ENCODE results near the gene PDGFD.

Gene PDGFD

DNA sequence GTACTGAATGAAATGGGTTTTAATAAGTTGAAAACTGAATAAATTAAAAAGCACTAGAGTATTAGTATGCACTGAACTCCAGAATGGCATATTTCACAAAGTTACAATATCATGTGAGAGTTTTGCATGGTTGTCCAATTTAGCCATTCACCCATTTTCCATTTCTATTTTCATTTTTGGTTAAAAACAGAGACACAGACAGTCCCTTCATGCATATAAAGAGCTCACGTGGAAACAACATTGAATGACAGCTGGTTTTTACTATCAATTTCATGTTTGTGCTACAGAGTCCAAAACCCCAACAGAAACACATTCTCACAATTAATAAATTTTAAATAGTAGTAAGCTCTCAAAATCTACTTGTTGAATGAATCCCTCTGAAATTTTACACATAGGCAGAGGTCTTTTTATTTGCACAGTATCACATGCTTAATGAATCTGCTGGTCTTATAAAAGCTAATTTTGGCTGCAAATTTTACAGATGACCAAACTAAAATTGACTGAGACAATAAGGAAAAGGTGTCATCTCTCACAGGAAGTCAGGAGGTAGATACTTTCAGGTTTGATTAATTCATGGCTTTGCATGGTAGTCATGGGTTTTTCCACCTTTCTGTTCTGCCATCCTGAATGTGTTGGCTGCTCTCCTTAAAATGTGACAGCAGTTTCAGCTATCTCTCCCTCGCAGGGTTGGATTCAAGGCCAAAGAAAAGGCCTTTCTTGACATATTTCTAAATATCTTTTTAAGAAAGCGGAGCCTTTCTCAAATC lies 148.1 kb downstream of the PDGFD start:
- H3K36me3 ChIP-seq (ENCODE audit: control insufficient read depth, low read depth, low read length) = no peaks in the 10 kb centered on the region
- no peaks in the 10 kb centered on the region for H3K27me3 ChIP-seq (ENCODE audit: control insufficient read depth, insufficient read depth, low read length)
- no peak overlapping the region for H3K9ac ChIP-seq (ENCODE audit: low read length)
- H3K4me3 ChIP-seq (ENCODE audit: low read length) = no peak overlapping the region
- H3K27ac ChIP-seq (ENCODE audit: low read length) = no peak overlapping the region
- no peaks in the 10 kb centered on the region for H3K4me1 ChIP-seq (ENCODE audit: control insufficient read depth, low read depth, low read length)
- no peaks in the 10 kb centered on the region for H3K9me3 ChIP-seq (ENCODE audit: control insufficient read depth, low read depth, low read length)

DNA sequence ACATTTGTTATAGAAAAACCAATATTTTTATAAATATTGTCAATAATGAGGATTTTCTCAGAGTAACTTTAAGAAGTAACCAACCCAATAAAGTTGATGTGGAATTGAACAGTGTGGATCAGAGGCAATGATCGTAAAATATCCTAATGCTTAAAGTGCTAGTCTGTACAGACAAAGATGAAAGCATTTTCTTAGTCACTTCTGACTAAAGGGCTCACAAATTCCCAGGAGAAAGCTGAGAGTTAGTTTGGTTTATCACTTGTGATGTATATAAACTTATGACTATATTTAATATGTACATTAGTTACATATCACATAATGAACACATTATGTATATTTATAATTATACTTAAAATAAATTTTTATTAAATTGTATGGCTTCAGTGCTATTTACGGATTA lies 152.9 kb downstream of the PDGFD start:
- H3K27me3 ChIP-seq (ENCODE audit: control insufficient read depth, insufficient read depth, low read length) = no peaks in the 10 kb centered on the region
- no peak overlapping the region for H3K27ac ChIP-seq (ENCODE audit: low read length)
- H3K4me3 ChIP-seq (ENCODE audit: low read length) = no peak overlapping the region
- no peak overlapping the region for H3K9ac ChIP-seq (ENCODE audit: low read length)
- H3K9me3 ChIP-seq (ENCODE audit: control insufficient read depth, low read depth, low read length) = no peaks in the 10 kb centered on the region
- H3K36me3 ChIP-seq (ENCODE audit: control insufficient read depth, low read depth, low read length) = no peaks in the 10 kb centered on the region
- no peaks in the 10 kb centered on the region for H3K4me1 ChIP-seq (ENCODE audit: control insufficient read depth, low read depth, low read length)

DNA sequence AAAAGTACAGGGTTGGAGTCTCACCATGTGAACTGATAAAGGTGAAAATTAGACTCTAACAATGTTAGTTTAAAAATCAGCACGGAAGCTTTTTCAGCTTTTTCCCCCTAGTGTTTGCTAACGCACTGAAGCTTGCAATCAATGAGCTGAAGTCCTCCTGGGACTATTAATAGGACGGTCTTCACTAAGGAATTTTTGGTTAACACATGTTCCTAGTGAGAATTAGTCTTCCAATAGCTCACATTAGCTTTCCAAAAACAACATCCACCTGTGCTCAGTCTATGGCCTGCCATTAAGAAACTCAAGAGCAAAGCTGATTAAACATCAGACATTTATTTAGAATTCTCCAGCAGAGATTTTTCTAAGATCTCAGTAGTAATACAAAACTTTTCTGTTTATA lies 154.2 kb downstream of the PDGFD start:
- Histone ChIP-seq H3K4me1 (ENCODE audit: control insufficient read depth, low read depth, low read length) (no peaks in the 10 kb centered on the region), H3K27me3 (ENCODE audit: control insufficient read depth, insufficient read depth, low read length) (no peaks in the 10 kb centered on the region), H3K9ac (ENCODE audit: low read length) (no peak overlapping the region), H3K36me3 (ENCODE audit: control insufficient read depth, low read depth, low read length) (no peaks in the 10 kb centered on the region), H3K27ac (ENCODE audit: low read length) (no peak overlapping the region), H3K9me3 (ENCODE audit: control insufficient read depth, low read depth, low read length) (no peaks in the 10 kb centered on the region), H3K4me3 (ENCODE audit: low read length) (no peak overlapping the region)

DNA sequence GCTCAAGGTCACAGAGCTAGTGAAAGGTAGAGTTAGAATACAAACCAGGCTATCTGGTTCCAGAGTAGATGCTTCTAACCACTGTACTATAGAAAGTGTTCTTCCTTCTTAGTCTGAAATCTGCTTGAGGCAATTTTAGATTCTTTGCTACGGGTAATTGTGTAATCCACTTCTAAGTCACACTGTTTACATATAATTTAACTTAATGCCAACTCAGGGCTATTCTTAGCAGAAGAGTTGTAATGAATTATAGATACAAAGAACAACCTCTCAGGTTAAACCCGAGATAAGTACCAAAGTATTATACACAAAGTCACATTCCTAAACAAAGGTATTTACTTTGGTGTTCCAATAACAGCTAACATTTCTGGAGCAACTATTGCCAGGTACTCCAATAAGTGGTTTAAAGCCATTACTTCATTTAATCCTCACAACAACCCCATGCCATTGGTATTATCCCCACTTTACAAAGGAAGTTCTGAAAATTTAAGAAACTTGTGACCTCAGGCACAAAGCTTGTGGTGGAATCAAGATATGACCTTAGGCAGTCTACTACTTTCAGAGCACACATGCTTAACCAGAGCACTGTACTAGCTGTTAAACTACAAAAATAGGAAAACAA lies 158.6 kb downstream of the PDGFD start:
- H3K36me3 ChIP-seq (ENCODE audit: control insufficient read depth, low read depth, low read length) = no peaks in the 10 kb centered on the region
- H3K27me3 ChIP-seq (ENCODE audit: control insufficient read depth, insufficient read depth, low read length) = no peaks in the 10 kb centered on the region
- no peak overlapping the region for H3K9ac ChIP-seq (ENCODE audit: low read length)
- H3K4me1 ChIP-seq (ENCODE audit: control insufficient read depth, low read depth, low read length) = no peaks in the 10 kb centered on the region
- no peak overlapping the region for H3K27ac ChIP-seq (ENCODE audit: low read length)
- no peaks in the 10 kb centered on the region for H3K9me3 ChIP-seq (ENCODE audit: control insufficient read depth, low read depth, low read length)
- H3K4me3 ChIP-seq (ENCODE audit: low read length) = no peak overlapping the region

DNA sequence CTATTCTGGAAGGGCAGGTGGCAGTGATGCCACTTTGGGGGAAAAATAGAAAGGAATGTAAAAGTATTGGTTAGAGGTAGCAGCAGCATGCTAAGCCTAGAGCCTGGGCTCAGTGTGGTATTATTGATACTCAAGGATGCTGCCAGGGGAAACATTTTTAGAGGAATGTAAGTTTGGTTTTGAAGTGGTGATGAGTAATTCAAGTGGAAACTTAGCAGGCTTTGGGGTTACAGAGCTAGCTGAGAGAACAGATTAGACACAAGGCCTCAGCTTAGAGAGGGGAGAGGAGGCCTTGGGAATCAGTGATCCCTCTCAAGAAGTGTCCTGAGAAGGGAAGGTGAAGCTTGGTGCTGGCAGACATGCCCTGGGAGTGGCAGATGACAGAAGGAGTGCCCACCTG lies 160.5 kb downstream of the PDGFD start:
- Histone ChIP-seq H3K4me3 (ENCODE audit: low read length) (no peak overlapping the region), H3K9ac (ENCODE audit: low read length) (no peak overlapping the region), H3K27ac (ENCODE audit: low read length) (no peak overlapping the region), H3K27me3 (ENCODE audit: control insufficient read depth, insufficient read depth, low read length) (no peaks in the 10 kb centered on the region), H3K9me3 (ENCODE audit: control insufficient read depth, low read depth, low read length) (no peaks in the 10 kb centered on the region), H3K36me3 (ENCODE audit: control insufficient read depth, low read depth, low read length) (no peaks in the 10 kb centered on the region), H3K4me1 (ENCODE audit: control insufficient read depth, low read depth, low read length) (no peaks in the 10 kb centered on the region)

DNA sequence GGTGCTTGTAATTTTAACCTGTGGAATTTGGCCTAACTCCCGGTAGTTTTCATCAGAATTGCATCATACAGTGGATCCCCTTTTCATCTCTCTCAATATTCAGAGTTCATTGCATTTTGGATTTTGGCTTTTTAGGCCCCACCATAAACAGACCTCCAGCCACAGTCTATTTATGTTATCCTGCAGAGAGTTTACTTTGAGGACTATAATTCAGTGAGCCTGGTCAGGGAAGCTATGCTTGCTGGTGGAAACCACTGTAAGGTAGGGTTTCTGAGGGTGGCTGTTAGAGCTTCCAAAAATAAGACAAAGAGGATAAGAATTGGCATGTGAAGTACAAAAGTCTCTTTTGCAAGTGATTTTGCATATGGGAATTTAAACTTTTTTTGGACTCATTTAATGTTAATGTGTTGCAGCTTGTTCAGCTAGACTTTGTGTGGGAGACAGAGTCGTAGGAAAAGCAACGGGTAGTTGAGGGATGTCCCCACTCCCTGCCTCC lies 162.3 kb downstream of the PDGFD start:
- H3K27ac ChIP-seq (ENCODE audit: low read length) = no peak overlapping the region
- no peaks in the 10 kb centered on the region for H3K27me3 ChIP-seq (ENCODE audit: control insufficient read depth, insufficient read depth, low read length)
- H3K4me3 ChIP-seq (ENCODE audit: low read length) = no peak overlapping the region
- H3K9me3 ChIP-seq (ENCODE audit: control insufficient read depth, low read depth, low read length) = no peaks in the 10 kb centered on the region
- no peaks in the 10 kb centered on the region for H3K4me1 ChIP-seq (ENCODE audit: control insufficient read depth, low read depth, low read length)
- no peak overlapping the region for H3K9ac ChIP-seq (ENCODE audit: low read length)
- H3K36me3 ChIP-seq (ENCODE audit: control insufficient read depth, low read depth, low read length) = no peaks in the 10 kb centered on the region

DNA sequence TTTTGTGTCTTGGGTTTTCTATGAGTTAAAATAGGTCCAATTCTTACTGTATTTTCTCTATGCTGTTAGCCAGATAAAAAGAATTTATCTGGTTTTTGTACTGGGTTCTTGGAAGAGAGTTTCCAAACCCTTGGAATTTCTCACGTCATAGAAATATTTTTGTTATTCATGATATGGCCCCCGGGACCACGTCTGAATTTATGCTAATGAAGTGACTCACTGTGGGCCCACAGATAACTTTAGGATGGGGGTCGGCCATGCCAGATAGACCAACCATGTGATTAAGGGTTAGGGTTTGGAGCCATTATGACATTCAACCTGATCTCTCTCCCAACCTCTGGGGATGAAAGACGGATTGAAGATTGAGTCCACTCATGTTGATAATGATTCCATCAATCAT lies 163.1 kb downstream of the PDGFD start:
- no peak overlapping the region for H3K9ac ChIP-seq (ENCODE audit: low read length)
- no peaks in the 10 kb centered on the region for H3K9me3 ChIP-seq (ENCODE audit: control insufficient read depth, low read depth, low read length)
- no peaks in the 10 kb centered on the region for H3K36me3 ChIP-seq (ENCODE audit: control insufficient read depth, low read depth, low read length)
- H3K4me1 ChIP-seq (ENCODE audit: control insufficient read depth, low read depth, low read length) = no peaks in the 10 kb centered on the region
- no peak overlapping the region for H3K4me3 ChIP-seq (ENCODE audit: low read length)
- H3K27ac ChIP-seq (ENCODE audit: low read length) = no peak overlapping the region
- H3K27me3 ChIP-seq (ENCODE audit: control insufficient read depth, insufficient read depth, low read length) = no peaks in the 10 kb centered on the region

DNA sequence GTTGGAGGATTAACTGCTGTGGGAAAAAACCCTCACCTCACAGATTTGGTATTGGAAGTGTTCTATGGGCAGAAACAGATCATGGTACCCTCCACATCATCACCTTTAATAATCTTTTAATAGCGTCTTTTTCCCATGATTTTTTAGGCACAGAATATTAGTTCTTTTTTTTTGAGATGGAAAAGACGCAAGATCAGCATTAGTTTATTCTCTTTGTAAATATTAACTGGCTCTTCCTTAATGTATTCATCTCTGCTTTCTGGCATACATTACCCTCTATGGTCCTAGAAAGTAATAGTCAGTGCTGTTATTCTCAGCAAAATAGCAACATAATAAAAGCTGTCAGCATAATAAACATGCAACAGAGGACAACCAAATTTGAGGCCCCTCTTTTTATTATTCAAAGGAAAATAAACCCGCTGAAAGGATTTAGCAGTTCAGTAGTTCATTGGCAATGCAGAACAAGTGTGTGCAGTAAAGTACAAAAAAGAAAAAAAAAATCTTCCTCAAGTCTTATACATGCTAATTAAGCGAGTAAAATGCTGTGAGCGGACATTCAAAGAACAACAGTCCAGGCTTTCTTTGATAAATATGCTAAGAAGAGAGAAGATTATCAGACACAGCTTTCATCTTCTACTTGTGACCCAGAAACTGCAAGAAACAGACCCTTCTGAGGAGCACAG lies 165.0 kb downstream of the PDGFD start:
- Histone ChIP-seq H3K36me3 (ENCODE audit: control insufficient read depth, low read depth, low read length) (no peaks in the 10 kb centered on the region), H3K4me3 (ENCODE audit: low read length) (no peak overlapping the region), H3K9me3 (ENCODE audit: control insufficient read depth, low read depth, low read length) (no peaks in the 10 kb centered on the region), H3K27ac (ENCODE audit: low read length) (no peak overlapping the region), H3K9ac (ENCODE audit: low read length) (no peak overlapping the region), H3K27me3 (ENCODE audit: control insufficient read depth, insufficient read depth, low read length) (no peaks in the 10 kb centered on the region), H3K4me1 (ENCODE audit: control insufficient read depth, low read depth, low read length) (no peaks in the 10 kb centered on the region)

DNA sequence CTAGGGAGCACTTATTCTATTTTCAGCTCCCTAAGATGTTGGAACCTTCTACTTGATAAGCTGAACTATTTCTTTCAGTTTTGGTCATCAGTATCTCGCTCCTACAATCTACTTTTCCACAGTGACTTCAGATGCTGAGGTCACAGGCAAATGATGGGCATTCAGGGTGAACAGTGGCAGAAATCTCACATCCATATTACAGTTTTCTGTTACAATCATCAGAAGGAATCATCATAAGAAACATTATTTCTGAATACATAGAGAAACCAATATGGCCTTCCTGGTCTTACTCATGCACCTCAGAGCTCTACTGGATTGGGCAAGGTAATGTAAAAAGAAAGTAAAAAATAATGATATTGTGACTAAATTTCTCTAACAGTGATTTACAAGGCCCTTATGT lies 166.9 kb downstream of the PDGFD start:
- no peak overlapping the region for H3K4me3 ChIP-seq (ENCODE audit: low read length)
- H3K36me3 ChIP-seq (ENCODE audit: control insufficient read depth, low read depth, low read length) = no peaks in the 10 kb centered on the region
- no peak overlapping the region for H3K9ac ChIP-seq (ENCODE audit: low read length)
- H3K27me3 ChIP-seq (ENCODE audit: control insufficient read depth, insufficient read depth, low read length) = no peaks in the 10 kb centered on the region
- no peaks in the 10 kb centered on the region for H3K4me1 ChIP-seq (ENCODE audit: control insufficient read depth, low read depth, low read length)
- H3K27ac ChIP-seq (ENCODE audit: low read length) = no peak overlapping the region
- no peaks in the 10 kb centered on the region for H3K9me3 ChIP-seq (ENCODE audit: control insufficient read depth, low read depth, low read length)

DNA sequence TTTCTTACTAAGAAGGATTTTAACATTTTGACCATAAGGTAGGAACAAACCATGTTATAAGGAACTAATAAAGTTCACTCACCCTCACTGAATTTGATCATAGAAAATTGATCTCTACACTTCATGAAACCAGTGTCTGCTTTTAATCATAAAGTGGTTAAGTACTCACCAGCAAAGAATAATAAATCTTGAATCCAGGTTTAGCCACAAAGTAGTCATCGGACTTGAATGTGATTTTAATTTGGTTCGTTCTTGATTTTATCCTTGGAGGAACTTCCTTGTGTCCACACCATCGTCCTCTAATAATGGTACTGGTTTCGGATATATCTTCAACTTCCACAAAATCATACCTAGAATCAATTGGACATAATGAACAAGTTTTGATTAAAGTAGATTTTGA lies 168.1 kb downstream of the PDGFD start:
- H3K27me3 ChIP-seq (ENCODE audit: control insufficient read depth, insufficient read depth, low read length) = no peaks in the 10 kb centered on the region
- no peak overlapping the region for H3K4me3 ChIP-seq (ENCODE audit: low read length)
- no peak overlapping the region for H3K27ac ChIP-seq (ENCODE audit: low read length)
- no peaks in the 10 kb centered on the region for H3K4me1 ChIP-seq (ENCODE audit: control insufficient read depth, low read depth, low read length)
- no peaks in the 10 kb centered on the region for H3K36me3 ChIP-seq (ENCODE audit: control insufficient read depth, low read depth, low read length)
- H3K9me3 ChIP-seq (ENCODE audit: control insufficient read depth, low read depth, low read length) = no peaks in the 10 kb centered on the region
- H3K9ac ChIP-seq (ENCODE audit: low read length) = no peak overlapping the region

DNA sequence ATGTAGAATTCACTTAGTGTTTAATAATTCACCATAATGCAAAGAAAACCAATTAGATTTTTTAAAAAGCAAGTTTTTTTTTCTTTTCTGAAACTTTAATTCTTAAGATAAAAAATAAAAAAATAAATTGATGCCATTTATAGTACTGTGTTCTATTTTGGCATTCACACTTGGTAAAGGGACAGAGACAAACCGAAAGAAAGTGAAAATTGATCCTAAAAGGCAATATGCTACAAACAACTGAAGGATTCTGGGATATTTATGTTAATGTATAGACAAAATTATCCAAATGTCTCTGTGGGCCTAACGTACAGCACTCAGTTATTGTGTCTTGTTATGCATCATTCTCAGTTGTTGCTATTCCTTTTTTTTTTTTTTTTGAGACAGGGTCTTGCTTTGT lies 169.4 kb downstream of the PDGFD start:
- H3K9me3 ChIP-seq (ENCODE audit: control insufficient read depth, low read depth, low read length) = no peaks in the 10 kb centered on the region
- no peaks in the 10 kb centered on the region for H3K27me3 ChIP-seq (ENCODE audit: control insufficient read depth, insufficient read depth, low read length)
- no peaks in the 10 kb centered on the region for H3K36me3 ChIP-seq (ENCODE audit: control insufficient read depth, low read depth, low read length)
- no peak overlapping the region for H3K9ac ChIP-seq (ENCODE audit: low read length)
- no peaks in the 10 kb centered on the region for H3K4me1 ChIP-seq (ENCODE audit: control insufficient read depth, low read depth, low read length)
- no peak overlapping the region for H3K27ac ChIP-seq (ENCODE audit: low read length)
- no peak overlapping the region for H3K4me3 ChIP-seq (ENCODE audit: low read length)

Data from iPS-18a (cell line).